Measurements from ENCODE around the gene OVOL3. TPM values are rescaled to one million over a fixed set of nuclear protein-coding genes. Genes with fewer than 3 reads are reported as not detected.

The OVOL3 gene
- total RNA-seq, 4 donors from 2014 or later = not detected

DNA sequence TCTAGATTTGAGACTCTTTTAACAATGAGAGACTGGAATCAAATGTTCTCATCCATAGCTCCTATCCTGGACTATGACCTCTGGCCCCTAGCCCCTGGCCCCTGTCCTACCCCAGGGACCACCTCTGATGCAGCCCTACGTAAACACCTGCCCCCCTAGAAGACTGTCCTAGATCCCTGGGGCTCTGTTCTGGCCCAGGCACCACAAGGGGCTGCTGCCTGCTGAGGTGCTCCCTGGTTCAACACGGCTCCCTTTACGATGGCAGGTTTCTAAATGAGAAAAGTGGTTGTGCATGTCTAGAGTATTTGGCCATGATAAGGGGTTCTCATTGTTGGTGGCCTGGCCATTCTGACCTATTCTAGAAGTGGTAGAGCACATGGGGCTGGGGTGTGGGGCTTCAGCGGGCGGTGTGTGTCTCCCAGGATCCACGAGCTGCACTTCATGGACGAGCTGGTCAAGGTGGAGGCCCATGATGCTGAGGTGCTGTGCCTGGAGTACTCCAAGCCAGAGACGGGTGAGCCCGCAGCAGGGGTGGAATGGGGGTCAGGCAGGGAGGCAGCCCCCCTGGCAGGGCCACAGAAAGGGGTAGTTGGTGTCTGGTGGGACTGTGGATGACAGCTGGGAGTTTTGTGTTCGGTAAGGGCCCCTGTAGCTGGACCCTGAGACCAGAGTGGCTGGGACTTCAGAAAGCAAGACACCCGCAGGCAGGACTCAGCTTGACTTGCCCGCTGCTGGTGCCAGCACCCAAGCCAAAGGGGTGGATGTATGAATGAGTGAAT lies 26.5 kb upstream of the OVOL3 start:
- no peak for DNase-seq (ENCODE audit: low spot score in 2 of 2)
- no peaks in the 10 kb centered on the region for H3K9me3 ChIP-seq
- no peak overlapping the region for H3K27ac ChIP-seq
- TF ChIP-seq POLR2A (IDR thresholded peaks at IDR 0.05) (no peak), POLR2AphosphoS5 (IDR thresholded peaks at IDR 0.05) (no peak), EP300 (IDR thresholded peaks at IDR 0.05) (no peak)
- TF ChIP-seq, protein P1, sequence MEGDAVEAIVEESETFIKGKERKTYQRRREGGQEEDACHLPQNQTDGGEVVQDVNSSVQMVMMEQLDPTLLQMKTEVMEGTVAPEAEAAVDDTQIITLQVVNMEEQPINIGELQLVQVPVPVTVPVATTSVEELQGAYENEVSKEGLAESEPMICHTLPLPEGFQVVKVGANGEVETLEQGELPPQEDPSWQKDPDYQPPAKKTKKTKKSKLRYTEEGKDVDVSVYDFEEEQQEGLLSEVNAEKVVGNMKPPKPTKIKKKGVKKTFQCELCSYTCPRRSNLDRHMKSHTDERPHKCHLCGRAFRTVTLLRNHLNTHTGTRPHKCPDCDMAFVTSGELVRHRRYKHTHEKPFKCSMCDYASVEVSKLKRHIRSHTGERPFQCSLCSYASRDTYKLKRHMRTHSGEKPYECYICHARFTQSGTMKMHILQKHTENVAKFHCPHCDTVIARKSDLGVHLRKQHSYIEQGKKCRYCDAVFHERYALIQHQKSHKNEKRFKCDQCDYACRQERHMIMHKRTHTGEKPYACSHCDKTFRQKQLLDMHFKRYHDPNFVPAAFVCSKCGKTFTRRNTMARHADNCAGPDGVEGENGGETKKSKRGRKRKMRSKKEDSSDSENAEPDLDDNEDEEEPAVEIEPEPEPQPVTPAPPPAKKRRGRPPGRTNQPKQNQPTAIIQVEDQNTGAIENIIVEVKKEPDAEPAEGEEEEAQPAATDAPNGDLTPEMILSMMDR (IDR thresholded peaks at IDR 0.05) = no peak
- H3K4me1 ChIP-seq = peaks cover 5% of the 10 kb centered on the region
- H3K27me3 ChIP-seq = no peaks in the 10 kb centered on the region
- H3K4me3 ChIP-seq = no peak overlapping the region
- H3K36me3 ChIP-seq = no peaks in the 10 kb centered on the region
- 91% methylated on average over 9 of the region's 12 CpGs for WGBS

DNA sequence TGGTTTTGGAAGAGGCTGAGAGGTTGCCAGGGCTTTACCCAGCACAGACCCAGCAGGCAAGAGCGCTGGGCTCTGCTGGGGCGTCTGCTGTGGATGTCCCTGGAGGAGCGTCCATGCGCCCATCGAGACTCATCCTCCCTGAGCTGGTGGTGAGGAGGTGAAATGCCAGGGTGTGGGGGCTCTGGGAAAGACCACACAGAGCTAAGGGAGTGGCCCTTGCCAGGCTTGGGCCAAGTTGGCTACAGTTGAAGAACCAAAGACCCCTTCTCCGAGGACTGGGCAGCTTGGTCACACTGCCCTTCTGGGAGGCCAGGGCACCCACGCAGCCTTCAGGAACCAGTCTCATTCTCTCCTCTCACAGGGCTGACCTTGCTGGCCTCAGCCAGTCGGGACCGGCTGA lies 24.6 kb upstream of the OVOL3 start:
- H3K9me3 ChIP-seq = no peaks in the 10 kb centered on the region
- peaks cover 5% of the 10 kb centered on the region for H3K4me1 ChIP-seq
- H3K36me3 ChIP-seq = no peaks in the 10 kb centered on the region
- 96% methylated on average over 8 of the region's 9 CpGs for WGBS
- H3K27me3 ChIP-seq = no peaks in the 10 kb centered on the region
- no peak for DNase-seq (ENCODE audit: low spot score in 2 of 2)
- no peak for TF ChIP-seq POLR2A (IDR thresholded peaks at IDR 0.05)
- no peak overlapping the region for H3K4me3 ChIP-seq
- no peak overlapping the region for H3K27ac ChIP-seq

DNA sequence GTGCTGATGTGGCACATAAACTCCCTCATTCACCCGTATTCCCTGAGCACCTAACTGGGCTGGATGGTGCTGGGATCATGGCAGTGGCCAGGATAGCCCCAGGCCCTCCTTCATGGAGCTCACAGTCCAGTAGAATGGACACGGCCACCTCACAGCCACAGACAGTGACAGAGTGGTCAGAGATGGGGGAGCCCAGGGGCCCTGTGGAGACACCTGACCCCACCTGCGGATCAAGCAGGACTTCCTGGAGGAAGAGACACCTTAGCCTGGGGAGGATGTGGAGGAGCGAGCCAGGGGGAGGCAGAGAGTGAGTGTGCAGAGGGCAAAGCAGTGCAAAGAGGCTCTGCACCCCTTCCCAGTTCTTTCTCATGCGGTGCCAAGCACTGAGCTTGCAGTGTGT lies 21.1 kb upstream of the OVOL3 start:
- H3K27ac ChIP-seq = no peak overlapping the region
- no peaks in the 10 kb centered on the region for H3K27me3 ChIP-seq
- no peaks in the 10 kb centered on the region for H3K36me3 ChIP-seq
- 99% methylated on average over 5 of the region's 5 CpGs for WGBS
- TF ChIP-seq POLR2A (IDR thresholded peaks at IDR 0.05) (no peak), POLR2AphosphoS5 (IDR thresholded peaks at IDR 0.05) (no peak), EP300 (IDR thresholded peaks at IDR 0.05) (no peak)
- TF ChIP-seq, protein P1 (IDR thresholded peaks at IDR 0.05) = no peak
- DNase-seq (ENCODE audit: low spot score in 2 of 2) = no peak
- H3K9me3 ChIP-seq = no peaks in the 10 kb centered on the region
- H3K4me1 ChIP-seq = no peaks in the 10 kb centered on the region
- H3K4me3 ChIP-seq = no peak overlapping the region

DNA sequence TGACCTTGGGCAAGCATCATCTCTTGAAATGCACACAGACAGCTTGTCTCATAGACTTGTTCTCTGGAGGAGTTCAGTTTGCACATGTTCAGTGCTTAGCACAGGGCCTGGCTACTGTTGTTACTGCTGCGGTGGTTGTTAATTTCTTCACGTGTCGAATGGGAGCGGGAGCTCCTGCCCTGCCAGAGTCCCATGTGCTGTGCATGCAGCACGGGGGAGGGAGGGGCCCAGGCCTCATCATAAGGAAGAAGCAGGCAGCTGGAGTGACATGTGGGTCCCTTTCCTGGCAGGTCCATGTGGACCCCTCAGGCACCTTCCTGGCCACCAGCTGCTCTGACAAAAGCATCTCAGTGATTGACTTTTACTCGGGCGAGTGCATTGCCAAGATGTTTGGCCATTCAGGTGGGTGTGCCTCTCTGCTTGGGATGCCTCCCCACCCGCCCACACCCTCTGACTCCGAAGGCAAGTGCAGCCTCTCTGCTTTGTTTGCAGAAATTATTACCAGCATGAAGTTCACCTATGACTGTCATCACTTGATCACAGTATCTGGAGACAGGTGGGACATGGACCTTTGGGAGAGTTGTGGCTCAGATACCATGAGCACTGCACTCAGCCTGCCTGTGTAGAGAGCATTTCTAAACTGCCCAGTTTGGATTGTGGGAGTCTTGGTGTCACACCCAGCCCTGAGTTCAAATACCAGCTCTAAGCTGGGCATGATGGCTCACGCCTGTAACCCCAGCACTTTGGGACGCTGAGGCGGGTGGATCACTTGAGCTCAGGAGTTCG lies 19.8 kb upstream of the OVOL3 start:
- Histone ChIP-seq H3K27me3 (no peaks in the 10 kb centered on the region), H3K9me3 (no peaks in the 10 kb centered on the region), H3K27ac (no peak overlapping the region), H3K4me3 (no peak overlapping the region), H3K36me3 (no peaks in the 10 kb centered on the region), H3K4me1 (no peaks in the 10 kb centered on the region)
- no peak for TF ChIP-seq EP300 (IDR thresholded peaks at IDR 0.05)
- TF ChIP-seq, protein P1 (IDR thresholded peaks at IDR 0.05) = no peak
- TF ChIP-seq POLR2A (IDR thresholded peaks at IDR 0.05) = no peak
- TF ChIP-seq POLR2AphosphoS5 (IDR thresholded peaks at IDR 0.05) = no peak
- 71% methylated on average over 8 of the region's 13 CpGs for WGBS
- no peak for DNase-seq (ENCODE audit: low spot score in 2 of 2)

DNA sequence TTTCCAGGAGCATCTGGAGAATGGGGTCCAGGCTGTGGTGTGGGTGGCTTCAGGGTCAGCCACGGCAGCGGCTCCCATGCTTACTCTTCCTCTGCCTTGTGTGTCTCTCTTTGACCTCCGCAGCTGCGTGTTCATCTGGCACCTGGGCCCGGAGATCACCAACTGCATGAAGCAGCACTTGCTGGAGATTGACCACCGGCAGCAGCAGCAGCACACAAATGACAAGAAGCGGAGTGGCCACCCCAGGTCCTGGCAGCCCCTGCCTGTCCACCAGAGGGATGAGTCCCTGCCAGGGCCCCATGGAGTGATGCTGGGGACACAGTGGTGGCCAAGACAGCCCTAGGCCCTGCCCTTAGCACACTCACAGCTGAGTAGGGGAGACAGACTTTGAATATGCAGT lies 18.4 kb upstream of the OVOL3 start:
- Histone ChIP-seq H3K36me3 (no peaks in the 10 kb centered on the region), H3K9me3 (no peaks in the 10 kb centered on the region), H3K4me1 (no peaks in the 10 kb centered on the region), H3K27ac (no peak overlapping the region), H3K4me3 (no peak overlapping the region), H3K27me3 (no peaks in the 10 kb centered on the region)
- 93% methylated on average over 6 of the region's 7 CpGs for WGBS
- TF ChIP-seq POLR2AphosphoS5 (IDR thresholded peaks at IDR 0.05) (no peak), EP300 (IDR thresholded peaks at IDR 0.05) (no peak), POLR2A (IDR thresholded peaks at IDR 0.05) (no peak)
- TF ChIP-seq, protein P1 (IDR thresholded peaks at IDR 0.05) = no peak
- DNase-seq (ENCODE audit: low spot score in 2 of 2) = no peak
